ENCODE results near the gene CCDC54. TPM values are rescaled to one million over a fixed set of nuclear protein-coding genes. Genes with fewer than 3 reads are reported as not detected.

CCDC54 gene
- total RNA-seq, 2 donors from 2014 or later, result 5.4 TPM; not detected in 1

GRCh38 chr3:107408513-107408912 lies 31.3 kb downstream of the CCDC54 start:
- Histone ChIP-seq H3K27me3 (replicated peaks; ENCODE audit: insufficient read depth) (no peaks in the 10 kb centered on the region), H3K27ac (no peak overlapping the region), H3K4me1 (replicated peaks) (no peaks in the 10 kb centered on the region), H3K4me3 (no peak overlapping the region), H3K9me3 (no peaks in the 10 kb centered on the region), H3K36me3 (no peaks in the 10 kb centered on the region)
- DNase-seq (ENCODE audit: low spot score), result no peak
- no peak for TF ChIP-seq CTCF (IDR thresholded peaks at IDR 0.05)
- TF ChIP-seq POLR2AphosphoS5 (IDR thresholded peaks at IDR 0.05), result no peak
- no peak for TF ChIP-seq POLR2A (IDR thresholded peaks at IDR 0.05)
- intact Hi-C loops (cut with DNase I), result no loop called here
- WGBS, result 98% methylated on average over 5 of the region's 5 CpGs

GRCh38 chr3:107409365-107409764 lies 32.1 kb downstream of the CCDC54 start:
- Histone ChIP-seq H3K4me1 (replicated peaks) (no peaks in the 10 kb centered on the region), H3K4me3 (no peak overlapping the region), H3K27ac (no peak overlapping the region), H3K27me3 (replicated peaks; ENCODE audit: insufficient read depth) (no peaks in the 10 kb centered on the region), H3K36me3 (no peaks in the 10 kb centered on the region), H3K9me3 (no peaks in the 10 kb centered on the region)
- 93% methylated on average over 2 of the region's 2 CpGs for WGBS
- DNase-seq (ENCODE audit: low spot score), result no peak
- intact Hi-C loops (cut with DNase I), result no loop called here
- TF ChIP-seq POLR2AphosphoS5 (IDR thresholded peaks at IDR 0.05) (no peak), POLR2A (IDR thresholded peaks at IDR 0.05) (no peak), CTCF (IDR thresholded peaks at IDR 0.05) (no peak)

GRCh38 chr3:107410606-107411005 lies 33.4 kb downstream of the CCDC54 start:
- Histone ChIP-seq H3K4me3 (no peak overlapping the region), H3K36me3 (no peaks in the 10 kb centered on the region), H3K4me1 (replicated peaks) (no peaks in the 10 kb centered on the region), H3K9me3 (no peaks in the 10 kb centered on the region), H3K27ac (no peak overlapping the region), H3K27me3 (replicated peaks; ENCODE audit: insufficient read depth) (no peaks in the 10 kb centered on the region)
- DNase-seq (ENCODE audit: low spot score), result no peak
- 100% methylated on average over 1 of the region's 1 CpG for WGBS
- TF ChIP-seq POLR2A (IDR thresholded peaks at IDR 0.05), result no peak
- no peak for TF ChIP-seq CTCF (IDR thresholded peaks at IDR 0.05)
- TF ChIP-seq POLR2AphosphoS5 (IDR thresholded peaks at IDR 0.05), result no peak
- intact Hi-C loops (cut with DNase I), result no loop called here

DNA sequence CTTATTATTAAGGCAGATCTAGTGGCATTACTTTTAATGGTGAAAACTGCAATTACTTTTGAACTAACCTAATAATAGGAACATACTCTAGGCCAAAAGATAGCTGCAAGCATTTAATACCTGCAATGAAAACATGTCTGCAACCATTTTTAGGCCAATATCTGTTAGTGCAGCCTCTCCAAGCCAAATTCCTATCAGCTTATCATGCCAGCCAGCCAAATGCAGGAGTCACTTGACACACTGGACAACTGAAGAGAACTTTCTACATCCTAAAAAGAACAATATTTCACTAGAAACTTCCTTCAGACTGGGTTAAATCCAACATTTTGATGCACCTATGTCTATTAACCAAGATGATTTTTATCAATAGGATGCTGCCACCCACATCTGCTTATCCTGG lies 33.8 kb downstream of the CCDC54 start:
- no peak for DNase-seq (ENCODE audit: low spot score)
- no peaks in the 10 kb centered on the region for H3K36me3 ChIP-seq
- no peak for TF ChIP-seq POLR2AphosphoS5 (IDR thresholded peaks at IDR 0.05)
- TF ChIP-seq CTCF (IDR thresholded peaks at IDR 0.05), result no peak
- no peak for TF ChIP-seq POLR2A (IDR thresholded peaks at IDR 0.05)

DNA sequence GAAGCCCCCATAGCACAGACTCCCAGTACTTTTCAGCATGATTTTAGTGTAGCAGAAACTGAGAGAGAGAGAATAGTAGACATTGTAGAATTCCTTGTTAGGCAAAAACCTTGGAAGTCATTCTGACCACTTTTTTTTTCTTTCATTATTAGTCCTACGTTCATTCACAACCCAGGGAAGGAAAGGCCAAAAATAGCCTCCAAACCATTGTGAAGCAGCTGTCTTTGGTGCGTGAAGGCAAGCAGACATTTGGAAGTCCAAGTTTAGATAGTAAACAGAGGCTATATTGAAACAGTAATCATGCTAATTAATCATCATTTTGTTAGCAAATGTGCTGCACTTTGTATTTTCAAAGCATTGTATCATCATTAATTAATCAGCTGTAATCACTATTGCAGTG lies 34.5 kb downstream of the CCDC54 start:
- H3K4me1 ChIP-seq (replicated peaks), result no peaks in the 10 kb centered on the region
- H3K4me3 ChIP-seq, result no peak overlapping the region
- TF ChIP-seq POLR2AphosphoS5 (IDR thresholded peaks at IDR 0.05) (no peak), POLR2A (IDR thresholded peaks at IDR 0.05) (no peak), CTCF (IDR thresholded peaks at IDR 0.05) (no peak)
- no peak overlapping the region for H3K27ac ChIP-seq
- 66% methylated on average over 2 of the region's 2 CpGs for WGBS
- no peaks in the 10 kb centered on the region for H3K36me3 ChIP-seq
- no peak for DNase-seq (ENCODE audit: low spot score)
- intact Hi-C loops (cut with DNase I), result no loop called here
- no peaks in the 10 kb centered on the region for H3K9me3 ChIP-seq
- H3K27me3 ChIP-seq (replicated peaks; ENCODE audit: insufficient read depth), result no peaks in the 10 kb centered on the region

More for the DNA sequence above, 33.8 kb downstream of the CCDC54 start:
- Histone ChIP-seq H3K27me3 (replicated peaks; ENCODE audit: insufficient read depth) (no peaks in the 10 kb centered on the region), H3K4me1 (replicated peaks) (no peaks in the 10 kb centered on the region), H3K4me3 (no peak overlapping the region), H3K9me3 (no peaks in the 10 kb centered on the region), H3K27ac (no peak overlapping the region)
- intact Hi-C loops (cut with DNase I), result no loop called here

All from prostate gland (tissue), 2 donors.